ENCODE results near the gene KLHL18.

DNA sequence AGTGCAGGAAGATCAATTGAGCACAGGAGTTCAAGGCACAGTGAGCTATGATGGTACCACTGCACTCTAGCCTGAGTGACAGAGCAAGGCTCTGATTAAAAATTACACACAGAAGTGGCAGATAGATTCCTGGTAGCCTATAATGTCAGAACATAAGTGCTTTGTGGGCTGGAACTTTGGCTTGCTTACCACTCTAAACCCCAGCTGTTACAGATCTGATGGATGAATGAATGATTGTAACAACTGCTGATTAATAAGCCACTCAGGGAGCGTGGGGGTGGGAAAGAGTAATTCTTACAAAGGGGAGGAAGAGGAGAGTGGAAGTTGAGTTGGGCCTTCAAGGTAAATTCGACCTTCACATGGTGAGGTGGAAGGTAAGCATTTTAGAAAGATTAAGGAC, 57.2 kb downstream of the KLHL18 start:
- TF ChIP-seq, protein P1, sequence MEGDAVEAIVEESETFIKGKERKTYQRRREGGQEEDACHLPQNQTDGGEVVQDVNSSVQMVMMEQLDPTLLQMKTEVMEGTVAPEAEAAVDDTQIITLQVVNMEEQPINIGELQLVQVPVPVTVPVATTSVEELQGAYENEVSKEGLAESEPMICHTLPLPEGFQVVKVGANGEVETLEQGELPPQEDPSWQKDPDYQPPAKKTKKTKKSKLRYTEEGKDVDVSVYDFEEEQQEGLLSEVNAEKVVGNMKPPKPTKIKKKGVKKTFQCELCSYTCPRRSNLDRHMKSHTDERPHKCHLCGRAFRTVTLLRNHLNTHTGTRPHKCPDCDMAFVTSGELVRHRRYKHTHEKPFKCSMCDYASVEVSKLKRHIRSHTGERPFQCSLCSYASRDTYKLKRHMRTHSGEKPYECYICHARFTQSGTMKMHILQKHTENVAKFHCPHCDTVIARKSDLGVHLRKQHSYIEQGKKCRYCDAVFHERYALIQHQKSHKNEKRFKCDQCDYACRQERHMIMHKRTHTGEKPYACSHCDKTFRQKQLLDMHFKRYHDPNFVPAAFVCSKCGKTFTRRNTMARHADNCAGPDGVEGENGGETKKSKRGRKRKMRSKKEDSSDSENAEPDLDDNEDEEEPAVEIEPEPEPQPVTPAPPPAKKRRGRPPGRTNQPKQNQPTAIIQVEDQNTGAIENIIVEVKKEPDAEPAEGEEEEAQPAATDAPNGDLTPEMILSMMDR (IDR thresholded peaks at IDR 0.05), result no peak
- TF ChIP-seq MAZ (IDR thresholded peaks at IDR 0.05; ENCODE audit: borderline replicate concordance, low read depth, low read length) (no peak), NR3C1 (IDR thresholded peaks at IDR 0.05) (no peak), KDM1A (IDR thresholded peaks at IDR 0.05; ENCODE audit: low read depth) (no peak)

Measured in A549 (cell line).